H1 (cell line): ENCODE measurements around the gene NFIA. TPM values are rescaled to one million over a fixed set of nuclear protein-coding genes. Genes with fewer than 3 reads are reported as not detected.
A peak's percentile ranks its signal among the peaks of the same experiment; 100 is the strongest.

Source experiments
- CTCF ChIA-PET: fragments of 300-600 bp; sonication (Branson Sonifier 250); formaldehyde crosslinking; loops from one replicate; lab custom pipeline; 2021; ENCODE audit not compliant: partially characterized antibody; lab: Charles Lee
- POLR2A ChIA-PET: fragments of 300-600 bp; sonication (Branson Sonifier 250); formaldehyde crosslinking; loops from one replicate; lab custom pipeline; 2021; ENCODE audit warnings: inconsistent platforms; ENCODE audit not compliant: partially characterized antibody; lab: Charles Lee
- DNase-seq, 2 experiments: peaks; one replicate each; pipeline versions ENCODE4 v3.0.0 to v3.0.0-alpha.2; 2010 to 2022; ENCODE audit warnings: low spot score in 2 of 2, low read depth in 1 of 2, mixed read lengths in 1 of 2
- FAIRE-seq: peaks from 2 replicates; lab custom pipeline; 2011; peaks lifted over from hg19 to GRCh38; lab: Jason Lieb, UNC
- H2AFZ ChIP-seq: 2 replicates; pipeline ENCODE4 v1.8.1; 2012; ENCODE audit warnings: low read length, inconsistent platforms
- H2AK5ac ChIP-seq: 2 replicates; pipeline ENCODE4 v1.6.1; 2013; ENCODE audit warnings: low read depth, low read length
- H2BK120ac ChIP-seq: replicated peaks from 2 replicates; pipeline ENCODE3; 2013; ENCODE audit warnings: low read depth, low read length, inconsistent platforms
- H2BK12ac ChIP-seq: 2 replicates; pipeline ENCODE4 v1.6.1; 2013; ENCODE audit warnings: low read depth, low read length
- H2BK15ac ChIP-seq: 2 replicates; pipeline ENCODE4 v1.6.1; 2013; ENCODE audit warnings: low read length
- H2BK20ac ChIP-seq: 2 replicates; pipeline ENCODE4 v1.6.1; 2013; ENCODE audit warnings: low read length
- H2BK5ac ChIP-seq: 2 replicates; pipeline ENCODE4 v1.6.1; 2013; ENCODE audit warnings: low read depth, low read length
- H3K14ac ChIP-seq: 2 replicates; pipeline ENCODE4 v1.6.1; 2013; ENCODE audit warnings: inconsistent platforms; ENCODE audit not compliant: insufficient read length
- H3K18ac ChIP-seq: 2 replicates; pipeline ENCODE4 v1.6.1; 2013; ENCODE audit warnings: low read length; ENCODE audit errors: extremely low read depth
- H3K23ac ChIP-seq: 2 replicates; pipeline ENCODE4 v1.6.1; 2013; ENCODE audit warnings: inconsistent platforms; ENCODE audit not compliant: insufficient read length
- H3K23me2 ChIP-seq: 2 replicates; pipeline ENCODE4 v1.6.1; 2013; ENCODE audit warnings: low read depth, low read length
- H3K27ac ChIP-seq: 2 replicates; pipeline ENCODE4 v1.6.1; 2011; ENCODE audit warnings: low read depth, low read length, inconsistent platforms
- H3K27me3 ChIP-seq, 4 experiments: replicated peaks in 1 of 4; 1 replicate in 1 of 4; 2 replicates in 3 of 4; pipeline versions ENCODE4 v1.6.1 to v1.8.1; 2011 to 2013; ENCODE audit warnings: low read length in 3 of 4, mild to moderate bottlenecking in 3 of 4, inconsistent platforms in 2 of 4, mixed read lengths in 2 of 4, moderate library complexity in 1 of 4; ENCODE audit not compliant: control insufficient read depth in 3 of 4, insufficient read depth in 3 of 4; ENCODE audit errors: extremely low read depth in 1 of 4
- H3K36me3 ChIP-seq, 4 experiments: 2 replicates each; pipeline versions ENCODE4 v1.6.1 to v1.8.1; 2011 to 2013; ENCODE audit warnings: mild to moderate bottlenecking in 4 of 4, low read length in 3 of 4, moderate library complexity in 2 of 4, control low read depth in 1 of 4, inconsistent platforms in 1 of 4; ENCODE audit not compliant: insufficient read depth in 4 of 4, control insufficient read depth in 2 of 4
- H3K4ac ChIP-seq: replicated peaks from 2 replicates; pipeline ENCODE3; 2013; ENCODE audit warnings: low read length, low read depth, mixed read lengths, inconsistent platforms; ENCODE audit not compliant: insufficient read length
- H3K4me1 ChIP-seq, 4 experiments: replicated peaks in 1 of 4; 1 replicate in 1 of 4; 2 replicates in 3 of 4; pipeline versions ENCODE4 v1.6.1 to v1.8.1; 2011 to 2013; ENCODE audit warnings: low read length in 3 of 4, inconsistent platforms in 2 of 4, mixed read lengths in 1 of 4; ENCODE audit not compliant: insufficient read depth in 4 of 4, control insufficient read depth in 3 of 4
- H3K4me2 ChIP-seq, 2 experiments: 2 replicates each; pipeline versions ENCODE4 v1.6.1 to v1.8.1; 2011 to 2013; ENCODE audit warnings: low read depth in 2 of 2, low read length in 2 of 2, control low read depth in 1 of 2, inconsistent platforms in 1 of 2, mild to moderate bottlenecking in 1 of 2; ENCODE audit not compliant: insufficient read depth in 1 of 2
- H3K4me3 ChIP-seq, 4 experiments: fragments of 200-600, 300-600 bp in 1 of 4; sonication (generic), shearing (Covaris generic), sonication (Bioruptor Twin) in 1 of 4; 2 replicates each; pipeline versions ENCODE4 v1.5.1 to v1.8.1; 2011 to 2016; ENCODE audit warnings: low read length in 4 of 4, low read depth in 3 of 4, control low read depth in 2 of 4, inconsistent platforms in 2 of 4, mild to moderate bottlenecking in 2 of 4, mixed read lengths in 1 of 4, moderate library complexity in 1 of 4; ENCODE audit not compliant: insufficient read depth in 2 of 4; ENCODE audit errors: extremely low read depth in 1 of 4
- H3K56ac ChIP-seq: replicated peaks from 2 replicates; pipeline ENCODE3; 2013; ENCODE audit warnings: low read depth, mild to moderate bottlenecking, mixed read lengths, low read length, inconsistent platforms; ENCODE audit not compliant: insufficient read length
- H3K79me1 ChIP-seq: 2 replicates; pipeline ENCODE4 v1.6.1; 2013; ENCODE audit warnings: low read depth, low read length, control low read depth
- H3K79me2 ChIP-seq, 2 experiments: 2 replicates each; pipeline versions ENCODE4 v1.6.1 to v1.8.1; 2012 to 2013; ENCODE audit warnings: low read length in 2 of 2, mild to moderate bottlenecking in 2 of 2, inconsistent platforms in 1 of 2; ENCODE audit not compliant: insufficient read depth in 2 of 2, control insufficient read depth in 1 of 2
- H3K9ac ChIP-seq, 4 experiments: replicated peaks in 1 of 4; 1 replicate in 1 of 4; 2 replicates in 3 of 4; pipeline versions ENCODE4 v1.6.1 to v1.8.1; 2011 to 2013; ENCODE audit warnings: low read depth in 3 of 4, low read length in 3 of 4, control low read depth in 2 of 4, mild to moderate bottlenecking in 2 of 4, moderate library complexity in 2 of 4, inconsistent platforms in 1 of 4; ENCODE audit errors: extremely low read depth in 1 of 4
- H3K9me3 ChIP-seq, 2 experiments: 2 replicates each; pipeline versions ENCODE4 v1.6.1 to v1.8.1; 2012 to 2013; ENCODE audit warnings: mild to moderate bottlenecking in 2 of 2, moderate library complexity in 2 of 2, control low read depth in 1 of 2, inconsistent platforms in 1 of 2, low read depth in 1 of 2, low read length in 1 of 2, mixed read lengths in 1 of 2; ENCODE audit not compliant: insufficient read depth in 2 of 2
- H4K20me1 ChIP-seq, 2 experiments: replicated peaks in 1 of 2; 2 replicates each; pipeline versions ENCODE3 to v1.8.1; 2011 to 2013; ENCODE audit warnings: inconsistent platforms in 2 of 2, low read length in 2 of 2, mild to moderate bottlenecking in 1 of 2; ENCODE audit not compliant: insufficient read depth in 2 of 2, control insufficient read depth in 1 of 2
- H4K5ac ChIP-seq: 2 replicates; pipeline ENCODE4 v1.6.1; 2013; ENCODE audit warnings: low read length, low read depth, mixed read lengths, inconsistent platforms; ENCODE audit not compliant: insufficient read length
- H4K8ac ChIP-seq: 2 replicates; pipeline ENCODE4 v1.8.0; 2013; ENCODE audit warnings: mild to moderate bottlenecking, moderate library complexity, low read length, inconsistent platforms; ENCODE audit not compliant: insufficient read depth; ENCODE audit errors: extremely low read depth
- H4K91ac ChIP-seq: replicated peaks from 2 replicates; pipeline ENCODE3; 2013; ENCODE audit warnings: low read length, mixed read lengths, inconsistent platforms; ENCODE audit not compliant: insufficient read length
- RAD21 ChIP-seq, 2 experiments: IDR thresholded peaks in 1 of 2; conservative IDR thresholded peaks in 1 of 2; 2 replicates each; pipeline ENCODE4 v1.6.1; 2011; ENCODE audit warnings: low read depth in 2 of 2, low read length in 2 of 2, improper control_type of control experiment in 1 of 2, inconsistent platforms in 1 of 2, mild to moderate bottlenecking in 1 of 2, moderate library complexity in 1 of 2
- TBP ChIP-seq: IDR thresholded peaks from 2 replicates; pipeline ENCODE4 v1.6.1; 2011; ENCODE audit warnings: low read depth, low read length, improper control_type of control experiment
- TEAD4 ChIP-seq: IDR thresholded peaks from 2 replicates; pipeline ENCODE4 v1.6.1; 2012; ENCODE audit warnings: low read depth, low read length, inconsistent platforms, mixed read lengths
- WGBS, 2 experiments: shearing (Covaris generic) in 1 of 2; methylation state at CpG; one replicate each; pipeline versions ENCODE4 v1.1.6 to v1.1.7; 2013 to 2015; ENCODE audit warnings: low lambda C conversion rate in 2 of 2, mixed read lengths in 2 of 2, inconsistent platforms in 1 of 2, low coverage in 1 of 2, missing lambda C conversion rate in 1 of 2; ENCODE audit not compliant: insufficient replicate concordance in 2 of 2, insufficient coverage in 1 of 2, insufficient read length in 1 of 2; ENCODE audit errors: extremely low coverage in 1 of 2, missing lambda C conversion rate in 1 of 2; 5-methylcytosine and 5-hydroxymethylcytosine counted together
- polyA plus RNA-seq, 7 experiments: library from polyadenylated mRNA; depleted of rRNA in 3 of 7; stranded (reverse) in 5 of 7; unstranded in 2 of 7; fragments of >200 nt in 5 of 7; fragments of 200-250 nt in 2 of 7; gene quantifications; 1 replicate in 5 of 7; 2 replicates in 1 of 7; 4 replicates in 1 of 7; pipeline versions ENCODE4 v1.2.1 to v1.2.3, GENCODE V29; 2011 to 2013; ENCODE audit warnings: missing spikeins in 2 of 7, mixed read lengths in 2 of 7
- total RNA-seq: library from RNA; stranded (reverse); fragmentation: NEBNext Ultra II Directional; extraction: Animal tissue kit (Norgen Biotek cat#: 25700); gene quantifications from 2 replicates; pipeline ENCODE4 v1.2.1, GENCODE V29; 2021
- TF ChIP-seq, protein P1 (sequence below): IDR thresholded peaks from 2 replicates; pipeline ENCODE4 v1.6.1; 2012; ENCODE audit warnings: inconsistent platforms
- TF ChIP-seq, protein P2 (sequence below): IDR thresholded peaks from 2 replicates; pipeline ENCODE4 v1.6.1; 2012; ENCODE audit warnings: inconsistent platforms
- TF ChIP-seq, protein P3 (sequence below): IDR thresholded peaks from 2 replicates; pipeline ENCODE4 v1.6.1; 2011; ENCODE audit warnings: low read depth, mild to moderate bottlenecking, low read length; ENCODE audit not compliant: insufficient read depth
- TF ChIP-seq, protein P4 (sequence below): IDR thresholded peaks from 2 replicates; pipeline ENCODE4 v1.6.1; 2012; ENCODE audit warnings: low read length, inconsistent platforms

The NFIA gene
- total and polyA plus RNA-seq, 2 of the 8 experiments (the other 6 are each of a cell fraction or from before 2014, with no cell fraction given), result 1.8 to 2.3 TPM

DNA sequence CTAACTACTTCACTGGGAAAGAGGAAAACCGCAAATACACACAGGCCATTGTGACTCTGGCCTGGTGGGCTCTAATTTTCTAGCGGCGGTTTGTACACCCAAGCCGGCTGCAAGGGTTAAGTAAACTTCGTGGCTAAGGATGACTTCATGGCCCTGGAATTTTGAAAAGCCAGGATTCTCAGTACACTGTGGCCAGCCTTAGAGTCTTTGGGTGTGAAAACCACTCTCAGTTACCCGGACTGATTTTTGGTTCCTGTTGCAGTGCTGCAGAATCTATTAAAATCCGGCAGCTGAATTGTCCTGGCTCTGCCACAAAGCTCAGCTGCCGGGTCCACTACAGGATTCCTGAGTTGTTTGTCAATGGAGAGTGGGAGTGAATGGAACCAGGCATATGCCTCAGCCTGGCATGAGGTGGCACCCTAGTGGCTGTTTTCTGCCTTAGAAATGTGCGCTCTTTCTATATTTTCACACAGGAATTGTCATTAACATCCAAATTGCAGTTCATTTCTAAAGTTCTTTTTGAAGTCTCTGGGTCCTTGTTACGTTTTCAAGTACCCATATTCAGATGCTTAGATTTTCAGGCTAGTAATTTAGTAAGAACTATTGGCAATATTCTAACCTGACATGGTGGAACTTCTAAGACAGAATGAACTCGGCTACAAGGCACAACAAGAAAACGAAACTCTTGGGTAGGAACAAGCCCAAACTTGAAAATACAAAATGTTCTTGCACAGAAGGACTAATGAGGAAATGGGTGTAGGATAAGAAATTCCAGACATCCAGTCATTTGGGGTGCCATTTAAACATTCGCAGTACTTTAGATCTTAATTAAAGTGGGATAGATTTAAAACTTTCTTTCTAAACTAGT, 255.9 kb downstream of the NFIA start:
- no peak overlapping the region for H3K27ac ChIP-seq
- TF ChIP-seq, protein P1, sequence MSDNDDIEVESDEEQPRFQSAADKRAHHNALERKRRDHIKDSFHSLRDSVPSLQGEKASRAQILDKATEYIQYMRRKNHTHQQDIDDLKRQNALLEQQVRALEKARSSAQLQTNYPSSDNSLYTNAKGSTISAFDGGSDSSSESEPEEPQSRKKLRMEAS, result peak; percentile 71
- TF ChIP-seq, protein P2, sequence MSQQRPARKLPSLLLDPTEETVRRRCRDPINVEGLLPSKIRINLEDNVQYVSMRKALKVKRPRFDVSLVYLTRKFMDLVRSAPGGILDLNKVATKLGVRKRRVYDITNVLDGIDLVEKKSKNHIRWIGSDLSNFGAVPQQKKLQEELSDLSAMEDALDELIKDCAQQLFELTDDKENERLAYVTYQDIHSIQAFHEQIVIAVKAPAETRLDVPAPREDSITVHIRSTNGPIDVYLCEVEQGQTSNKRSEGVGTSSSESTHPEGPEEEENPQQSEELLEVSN, result 0 out of 2 replicates have a peak, but pooled peaks have one; percentile 35
- TF ChIP-seq, protein P3, sequence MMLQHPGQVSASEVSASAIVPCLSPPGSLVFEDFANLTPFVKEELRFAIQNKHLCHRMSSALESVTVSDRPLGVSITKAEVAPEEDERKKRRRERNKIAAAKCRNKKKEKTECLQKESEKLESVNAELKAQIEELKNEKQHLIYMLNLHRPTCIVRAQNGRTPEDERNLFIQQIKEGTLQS, result no peak
- TF ChIP-seq, protein P4, sequence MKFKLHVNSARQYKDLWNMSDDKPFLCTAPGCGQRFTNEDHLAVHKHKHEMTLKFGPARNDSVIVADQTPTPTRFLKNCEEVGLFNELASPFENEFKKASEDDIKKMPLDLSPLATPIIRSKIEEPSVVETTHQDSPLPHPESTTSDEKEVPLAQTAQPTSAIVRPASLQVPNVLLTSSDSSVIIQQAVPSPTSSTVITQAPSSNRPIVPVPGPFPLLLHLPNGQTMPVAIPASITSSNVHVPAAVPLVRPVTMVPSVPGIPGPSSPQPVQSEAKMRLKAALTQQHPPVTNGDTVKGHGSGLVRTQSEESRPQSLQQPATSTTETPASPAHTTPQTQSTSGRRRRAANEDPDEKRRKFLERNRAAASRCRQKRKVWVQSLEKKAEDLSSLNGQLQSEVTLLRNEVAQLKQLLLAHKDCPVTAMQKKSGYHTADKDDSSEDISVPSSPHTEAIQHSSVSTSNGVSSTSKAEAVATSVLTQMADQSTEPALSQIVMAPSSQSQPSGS, result 0 out of 2 replicates have a peak, but pooled peaks have one; percentile 17
- TF ChIP-seq RAD21 (IDR thresholded peaks at IDR 0.05 in 1 of 2, conservative IDR thresholded peaks at IDR 0.05 in 1 of 2; ENCODE audit: low read depth in 2 of 2, low read length in 2 of 2) (peak; percentile 80 to 85), TBP (no peak), TEAD4 (0 out of 2 replicates have a peak, but pooled peaks have one; percentile 27)

More for the DNA sequence above, 255.9 kb downstream of the NFIA start:
- Histone ChIP-seq H3K23me2 (no peaks in the 10 kb centered on the region), H3K36me3 (no peaks in the 10 kb centered on the region), H3K79me2 (no peaks in the 10 kb centered on the region), H2AK5ac (no peak overlapping the region), H3K9me3 (no peaks in the 10 kb centered on the region), H3K14ac (no peak overlapping the region), H2BK5ac (no peak overlapping the region), H3K4ac (no peak overlapping the region), H3K4me1 (peaks cover 0 to 16% (median 9%) of the 10 kb centered on the region in 4 experiments; a peak in 5 of 7 replicates), H3K4me2 (peak overlapping the region; percentile 10 to 24; a peak in 3 of 4 replicates), H3K27me3 (no peaks in the 10 kb centered on the region), H3K56ac (no peak overlapping the region), H2AFZ (no peak overlapping the region), H3K79me1 (no peaks in the 10 kb centered on the region), H3K23ac (no peak overlapping the region), H3K4me3 (no peak overlapping the region), H4K8ac (no peak overlapping the region), H2BK120ac (no peak overlapping the region), H4K91ac (no peak overlapping the region), H2BK20ac (no peak overlapping the region), H4K5ac (no peak overlapping the region), H2BK12ac (no peak overlapping the region), H2BK15ac (no peak overlapping the region), H4K20me1 (no peaks in the 10 kb centered on the region), H3K9ac (no peak overlapping the region), H3K18ac (peak overlapping the region; percentile 4; the same call in 1 of the 2 replicates)
- 58% methylated on average over 13 of the region's 13 CpGs; no CpG with 5 or more reads in 1 of the 2 experiments for WGBS, 2 experiments
- CTCF ChIA-PET, result interaction anchor here (0.7 to 2.4 kb wide), 12 partner anchors 10 to 292 kb away, joined by 3 to 10 read pairs (median 3); no protein-coding TSS in a partner anchor
- POLR2A ChIA-PET, result no interaction called here
- FAIRE-seq (peak; percentile 88), DNase-seq (peak in 1 of 2 experiments; percentile 19)
